ENCODE measurements around the gene GOLGA1. TPM values are rescaled to one million over a fixed set of nuclear protein-coding genes. Genes with fewer than 3 reads are reported as not detected.
A peak's percentile ranks its signal among the peaks of the same experiment; 100 is the strongest.

The GOLGA1 gene
- total and polyA plus RNA-seq, 2 of the 13 experiments (the other 11 are each of a cell fraction or from before 2014, with no cell fraction given) = 12.7 to 15.9 TPM

- TF ChIP-seq ZNF407 (CRISPR knock-in tag; IDR thresholded peaks at IDR 0.05; ENCODE audit: not compliant biosample characterization) (peak; percentile 54), ZSCAN25 (CRISPR knock-in tag; IDR thresholded peaks at IDR 0.05) (peak; percentile 71; the same call in 1 of the 2 replicates), CBX5 (CRISPR knock-in tag; IDR thresholded peaks at IDR 0.05; ENCODE audit: borderline replicate concordance) (no peak; the same call in 1 of the 2 replicates), ZNF205 (CRISPR knock-in tag; IDR thresholded peaks at IDR 0.05) (peak; percentile 86), MBD4 (IDR thresholded peaks at IDR 0.05; ENCODE audit: borderline replicate concordance, low read length) (no peak), ZNF841 (CRISPR knock-in tag; IDR thresholded peaks at IDR 0.05; ENCODE audit: borderline replicate concordance) (no peak), ZNF136 (CRISPR knock-in tag; IDR thresholded peaks at IDR 0.05; ENCODE audit: low read depth) (peak; percentile 51; the same call in 1 of the 2 replicates), SP1 (IDR thresholded peaks at IDR 0.05) (no peak), SP1 (CRISPR knock-in tag; IDR thresholded peaks at IDR 0.05) (peak; percentile 77), GABPB1 (CRISPR knock-in tag; IDR thresholded peaks at IDR 0.05) (peak; percentile 99)
- TF ChIP-seq, protein P1, sequence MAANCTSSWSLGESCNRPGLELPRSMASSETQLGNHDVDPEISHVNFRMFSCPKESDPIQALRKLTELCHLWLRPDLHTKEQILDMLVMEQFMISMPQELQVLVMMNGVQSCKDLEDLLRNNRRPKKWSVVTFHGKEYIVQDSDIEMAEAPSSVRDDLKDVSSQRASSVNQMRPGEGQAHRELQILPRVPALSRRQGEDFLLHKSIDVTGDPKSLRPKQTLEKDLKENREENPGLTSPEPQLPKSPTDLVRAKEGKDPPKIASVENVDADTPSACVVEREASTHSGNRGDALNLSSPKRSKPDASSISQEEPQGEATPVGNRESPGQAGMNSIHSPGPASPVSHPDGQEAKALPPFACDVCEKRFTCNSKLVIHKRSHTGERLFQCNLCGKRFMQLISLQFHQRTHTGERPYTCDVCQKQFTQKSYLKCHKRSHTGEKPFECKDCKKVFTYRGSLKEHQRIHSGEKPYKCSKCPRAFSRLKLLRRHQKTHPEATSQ (CRISPR knock-in tag; IDR thresholded peaks at IDR 0.05; ENCODE audit: borderline replicate concordance) = no peak; the same call in 1 of the 2 replicates
- TF ChIP-seq, protein P2, sequence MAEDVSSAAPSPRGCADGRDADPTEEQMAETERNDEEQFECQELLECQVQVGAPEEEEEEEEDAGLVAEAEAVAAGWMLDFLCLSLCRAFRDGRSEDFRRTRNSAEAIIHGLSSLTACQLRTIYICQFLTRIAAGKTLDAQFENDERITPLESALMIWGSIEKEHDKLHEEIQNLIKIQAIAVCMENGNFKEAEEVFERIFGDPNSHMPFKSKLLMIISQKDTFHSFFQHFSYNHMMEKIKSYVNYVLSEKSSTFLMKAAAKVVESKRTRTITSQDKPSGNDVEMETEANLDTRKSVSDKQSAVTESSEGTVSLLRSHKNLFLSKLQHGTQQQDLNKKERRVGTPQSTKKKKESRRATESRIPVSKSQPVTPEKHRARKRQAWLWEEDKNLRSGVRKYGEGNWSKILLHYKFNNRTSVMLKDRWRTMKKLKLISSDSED (CRISPR knock-in tag; IDR thresholded peaks at IDR 0.05) = no peak
- TF ChIP-seq, protein P3, sequence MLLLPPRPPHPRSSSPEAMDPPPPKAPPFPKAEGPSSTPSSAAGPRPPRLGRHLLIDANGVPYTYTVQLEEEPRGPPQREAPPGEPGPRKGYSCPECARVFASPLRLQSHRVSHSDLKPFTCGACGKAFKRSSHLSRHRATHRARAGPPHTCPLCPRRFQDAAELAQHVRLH (CRISPR knock-in tag; IDR thresholded peaks at IDR 0.05; ENCODE audit: borderline replicate concordance, low read depth) = no peak
Observed at GRCh38 chr9:124940894-124941678, at the start of gene GOLGA1 (continued).

Data from HepG2 (cell line).